Lung (tissue), 12 donors: ENCODE measurements around the gene SELL. TPM values are rescaled to one million over a fixed set of nuclear protein-coding genes. Genes with fewer than 3 reads are reported as not detected.
"Not testable (repeated sequence)": the region's sequence is repeated elsewhere in the genome, so short reads cannot be mapped to it uniquely, and the experiment has no call there.

ENCODE experiments used
- ATAC-seq: fragments of 200-7000 bp; cut with Tn5 transposase; one replicate; pipeline ENCODE4 v1.9.1; 2020; ENCODE audit warnings: moderate number of reproducible peaks; ENCODE audit not compliant: insufficient read depth, low FRiP score
- DNase-seq, 3 donors: peaks; one replicate each; pipeline ENCODE4 v3.0.0-alpha.2; 2013 to 2017
- H3K27ac ChIP-seq, 2 donors: one replicate each; pipeline ENCODE4 v1.5.1; 2013; ENCODE audit warnings: mild to moderate bottlenecking in 2 of 2, moderate library complexity in 2 of 2, control low read depth in 1 of 2, inconsistent platforms in 1 of 2, low read depth in 1 of 2, low read length in 1 of 2
- H3K27me3 ChIP-seq, 3 donors: one replicate each; pipeline ENCODE4 v1.5.1; 2013; ENCODE audit warnings: low read length in 2 of 3; ENCODE audit not compliant: control insufficient read depth in 3 of 3, insufficient read depth in 3 of 3
- H3K36me3 ChIP-seq, 4 donors: one replicate each; pipeline ENCODE4 v1.5.1; 2013; ENCODE audit warnings: low read length in 4 of 4, mild to moderate bottlenecking in 1 of 4, moderate library complexity in 1 of 4; ENCODE audit not compliant: control insufficient read depth in 4 of 4, insufficient read depth in 4 of 4
- H3K4me1 ChIP-seq, 5 donors: one replicate each; pipeline ENCODE4 v1.5.1; 2013; ENCODE audit warnings: low read length in 5 of 5, mild to moderate bottlenecking in 2 of 5, moderate library complexity in 1 of 5; ENCODE audit not compliant: control insufficient read depth in 5 of 5, insufficient read depth in 5 of 5
- H3K4me3 ChIP-seq: one replicate; pipeline ENCODE4 v1.5.1; 2013; ENCODE audit warnings: mild to moderate bottlenecking, control low read depth, moderate library complexity
- H3K9ac ChIP-seq, 2 donors: one replicate each; pipeline ENCODE4 v1.5.1; 2013; ENCODE audit warnings: low read length in 2 of 2, control low read depth in 1 of 2; ENCODE audit not compliant: insufficient read depth in 1 of 2
- H3K9me3 ChIP-seq, 4 donors: one replicate each; pipeline ENCODE4 v1.5.1; 2013; ENCODE audit warnings: low read length in 3 of 4, mild to moderate bottlenecking in 1 of 4, moderate library complexity in 1 of 4; ENCODE audit not compliant: control insufficient read depth in 4 of 4, insufficient read depth in 3 of 4
- WGBS, 2 donors: extraction: QIAGEN DNeasy Blood & Tissue Kit; methylation state at CpG; one replicate each; pipeline ENCODE4 v1.1.7; 2013; 5-methylcytosine and 5-hydroxymethylcytosine counted together
- polyA plus RNA-seq, 2 donors: library from polyadenylated mRNA; stranded (reverse); fragments of 200-250 nt; gene quantifications; one replicate each; pipeline ENCODE4 v1.2.1, GENCODE V29; 2013
- total RNA-seq, 2 donors: library from RNA; depleted of rRNA in 1 of 2; stranded (reverse); fragments of >200 nt in 1 of 2; gene quantifications; one replicate each; pipeline ENCODE4 v1.2.1, GENCODE V29; 2014 to 2021
- TF ChIP-seq, protein P1 (sequence below): IDR thresholded peaks from 2 replicates; pipeline ENCODE4 v1.5.1; 2012; ENCODE audit warnings: mild to moderate bottlenecking; ENCODE audit errors: control extremely low read depth, extremely low read depth
- donor health status: control.
- donor health status: control.
- donor health status: Bipolar disorder and iron deficiency.
- donor health status: healthy.
- donor health status: DM: yes; HTN: yes; CAD: no.

SELL gene
- total and polyA plus RNA-seq, 4 donors, result 3.6 to 143 (median 18.9) TPM

DNA sequence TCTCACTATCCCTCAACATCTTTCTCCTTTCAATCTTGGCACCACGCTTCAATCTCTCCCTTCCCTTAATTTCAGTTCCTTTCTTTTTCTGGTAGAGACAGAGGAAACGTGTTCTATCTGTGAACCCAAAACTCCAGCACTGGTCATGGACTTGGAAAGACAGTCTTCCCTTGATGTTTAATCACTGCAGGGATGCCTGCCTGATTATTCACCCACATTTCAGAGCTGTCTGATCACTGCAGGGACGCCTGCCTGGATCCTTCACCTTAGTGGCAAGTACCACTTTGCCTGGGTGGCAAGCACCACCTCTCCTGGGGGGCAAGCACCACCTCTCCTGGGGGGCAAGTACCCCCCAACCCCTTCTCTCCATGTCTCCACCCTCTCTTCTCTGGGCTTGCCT, 27.8 kb downstream of the SELL start:
- Histone ChIP-seq H3K9me3 (no peaks in the 10 kb centered on the region), H3K27ac (no peak overlapping the region), H3K4me3 (no peak overlapping the region), H3K4me1 (no peaks in the 10 kb centered on the region), H3K36me3 (no peaks in the 10 kb centered on the region), H3K9ac (no peak overlapping the region), H3K27me3 (no peaks in the 10 kb centered on the region)
- WGBS, 2 donors, result 75 to 77% methylated on average over 3 of the region's 3 CpGs
- no peak for ATAC-seq
- TF ChIP-seq, protein P1, sequence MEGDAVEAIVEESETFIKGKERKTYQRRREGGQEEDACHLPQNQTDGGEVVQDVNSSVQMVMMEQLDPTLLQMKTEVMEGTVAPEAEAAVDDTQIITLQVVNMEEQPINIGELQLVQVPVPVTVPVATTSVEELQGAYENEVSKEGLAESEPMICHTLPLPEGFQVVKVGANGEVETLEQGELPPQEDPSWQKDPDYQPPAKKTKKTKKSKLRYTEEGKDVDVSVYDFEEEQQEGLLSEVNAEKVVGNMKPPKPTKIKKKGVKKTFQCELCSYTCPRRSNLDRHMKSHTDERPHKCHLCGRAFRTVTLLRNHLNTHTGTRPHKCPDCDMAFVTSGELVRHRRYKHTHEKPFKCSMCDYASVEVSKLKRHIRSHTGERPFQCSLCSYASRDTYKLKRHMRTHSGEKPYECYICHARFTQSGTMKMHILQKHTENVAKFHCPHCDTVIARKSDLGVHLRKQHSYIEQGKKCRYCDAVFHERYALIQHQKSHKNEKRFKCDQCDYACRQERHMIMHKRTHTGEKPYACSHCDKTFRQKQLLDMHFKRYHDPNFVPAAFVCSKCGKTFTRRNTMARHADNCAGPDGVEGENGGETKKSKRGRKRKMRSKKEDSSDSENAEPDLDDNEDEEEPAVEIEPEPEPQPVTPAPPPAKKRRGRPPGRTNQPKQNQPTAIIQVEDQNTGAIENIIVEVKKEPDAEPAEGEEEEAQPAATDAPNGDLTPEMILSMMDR, result no peak
- no peak for DNase-seq

DNA sequence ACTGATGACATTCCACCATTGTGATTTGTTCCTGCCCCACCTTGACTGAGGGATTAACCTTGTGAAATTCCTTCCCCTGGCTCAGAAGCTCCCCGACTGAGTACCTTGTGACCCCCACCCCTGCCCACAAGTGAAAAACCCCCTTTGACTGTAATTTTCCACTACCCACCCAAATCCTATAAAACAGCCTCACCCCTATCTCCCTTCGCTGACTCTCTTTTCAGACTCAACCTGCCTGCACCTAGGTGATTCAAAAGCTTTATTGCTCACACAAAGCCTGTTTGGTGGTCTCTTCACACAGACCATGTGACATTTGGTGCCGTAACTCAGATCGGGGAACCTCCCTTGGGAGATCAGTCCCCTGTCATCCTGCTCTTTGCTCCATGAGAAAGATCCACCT, 28.3 kb downstream of the SELL start:
- WGBS, 2 donors, result 79 to 91% methylated on average over 4 of the region's 4 CpGs
- H3K4me1 ChIP-seq, ATAC-seq, H3K9ac ChIP-seq, H3K27ac ChIP-seq, DNase-seq, H3K4me3 ChIP-seq, H3K36me3 ChIP-seq, H3K9me3 ChIP-seq, H3K27me3 ChIP-seq: not testable (repeated sequence)

DNA sequence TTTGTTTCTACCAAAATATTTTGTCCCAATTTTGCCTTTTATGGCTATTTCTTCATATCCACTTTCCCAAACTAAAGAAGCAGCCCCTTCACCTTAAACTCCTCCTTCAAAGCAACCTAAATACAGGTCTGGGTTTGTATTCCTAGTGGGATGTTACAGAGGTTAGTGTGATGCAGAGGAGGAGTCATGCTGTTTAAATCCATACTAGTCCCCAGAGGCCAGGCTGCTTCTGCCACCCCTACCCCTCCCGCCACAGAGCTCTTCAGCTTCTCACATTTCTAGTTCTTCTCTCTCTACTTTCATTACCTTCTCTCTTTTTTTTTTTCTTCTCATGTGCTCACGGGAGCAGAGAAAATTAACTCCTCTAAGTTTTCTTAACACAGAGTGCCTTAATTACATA, 29.3 kb downstream of the SELL start:
- ATAC-seq (no peak), DNase-seq (no peak)
- Histone ChIP-seq H3K4me3 (no peak overlapping the region), H3K9ac (no peak overlapping the region), H3K27ac (no peak overlapping the region), H3K27me3 (no peaks in the 10 kb centered on the region), H3K4me1 (no peaks in the 10 kb centered on the region), H3K9me3 (no peaks in the 10 kb centered on the region), H3K36me3 (no peaks in the 10 kb centered on the region)
- WGBS, 2 donors, result 43 to 61% methylated on average over 2 of the region's 2 CpGs
- TF ChIP-seq, protein P1, result no peak

DNA sequence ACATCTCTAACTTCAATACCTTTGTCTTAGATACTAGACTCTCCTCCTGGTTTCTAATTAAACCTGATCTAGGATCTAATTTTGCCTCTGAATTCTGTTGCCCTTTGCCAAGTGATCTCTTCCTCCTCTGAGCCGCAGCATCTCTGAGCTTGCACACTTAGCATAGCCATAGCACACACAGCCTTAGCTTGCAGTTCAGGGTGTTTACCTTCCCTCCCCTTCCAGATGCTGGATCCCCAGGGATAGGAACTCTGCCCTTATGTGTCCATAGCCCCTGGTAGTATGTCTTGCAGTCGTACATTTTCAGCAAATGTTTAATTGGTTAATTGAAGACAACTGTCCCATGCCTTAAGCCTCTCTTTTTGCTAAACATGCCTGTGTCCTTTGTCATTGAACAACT, 30.3 kb downstream of the SELL start:
- no peak overlapping the region for H3K27ac ChIP-seq
- no peaks in the 10 kb centered on the region for H3K36me3 ChIP-seq
- TF ChIP-seq, protein P1, result no peak
- no peaks in the 10 kb centered on the region for H3K27me3 ChIP-seq
- no peak overlapping the region for H3K4me3 ChIP-seq
- ATAC-seq (no peak), DNase-seq (no peak)
- no peaks in the 10 kb centered on the region for H3K9me3 ChIP-seq
- H3K4me1 ChIP-seq, result no peaks in the 10 kb centered on the region
- WGBS, 2 donors, result 62 to 83% methylated on average over 2 of the region's 2 CpGs
- H3K9ac ChIP-seq, result no peak overlapping the region
